Activated T-cell treated with anti-CD3 and anti-CD28 coated beads for 24 hours (primary cell): ENCODE data around the gene RELN.
"Not testable (repeated sequence)": the region's sequence is repeated elsewhere in the genome, so short reads cannot be mapped to it uniquely, and the experiment has no call there.

Experiments
- DNase-seq: peaks from one replicate; pipeline ENCODE4 v3.0.0-alpha.2; 2020; ENCODE audit warnings: low read depth

RELN gene

GRCh38 chr7:103989200-103989784 is at the start of gene RELN:
TSS of gene RELN (minus strand) at chr7:103989658. CDS start at chr7:103989356, 302 bp downstream.
- no peak for DNase-seq

GRCh38 chr7:104038136-104038535 is 48.7 kb upstream of the RELN start:
- DNase-seq: no peak

GRCh38 chr7:104036889-104037288 is 47.4 kb upstream of the RELN start:
- not testable (repeated sequence) for DNase-seq

- DNase-seq: no peak
Measured at GRCh38 chr7:104035351-104035750, 45.9 kb upstream of the RELN start.

- no peak for DNase-seq
Measured at GRCh38 chr7:104034679-104035078, 45.2 kb upstream of the RELN start.

GRCh38 chr7:104033837-104034236 is 44.4 kb upstream of the RELN start:
- DNase-seq: no peak

GRCh38 chr7:104032486-104032885 is 43.0 kb upstream of the RELN start:
- DNase-seq: no peak

- no peak for DNase-seq
Measured at GRCh38 chr7:104029765-104030164, 40.3 kb upstream of the RELN start.

- DNase-seq: no peak
Measured at GRCh38 chr7:104024632-104025031, 35.2 kb upstream of the RELN start.

GRCh38 chr7:104023100-104023499 is 33.6 kb upstream of the RELN start:
- DNase-seq: no peak

- DNase-seq: no peak
Measured at GRCh38 chr7:104018425-104018824, 29.0 kb upstream of the RELN start.

GRCh38 chr7:104017001-104017400 is 27.5 kb upstream of the RELN start:
- no peak for DNase-seq

GRCh38 chr7:104012835-104013234 is 23.4 kb upstream of the RELN start:
- DNase-seq: no peak

- DNase-seq: no peak
Measured at GRCh38 chr7:104011829-104012228, 22.4 kb upstream of the RELN start.

- DNase-seq: no peak
Measured at GRCh38 chr7:104010052-104010909, 20.8 kb upstream of the RELN start.

- no peak for DNase-seq
Measured at GRCh38 chr7:104008107-104008506, 18.6 kb upstream of the RELN start.

GRCh38 chr7:104007614-104008013 is 18.2 kb upstream of the RELN start:
- no peak for DNase-seq

GRCh38 chr7:104005197-104005596 is 15.7 kb upstream of the RELN start:
- no peak for DNase-seq

- DNase-seq: no peak
Measured at GRCh38 chr7:103996639-103997038, 7.2 kb upstream of the RELN start.

- no peak for DNase-seq
Measured at GRCh38 chr7:103996017-103996551, 6.6 kb upstream of the RELN start.

GRCh38 chr7:103995554-103995953 is 6.1 kb upstream of the RELN start:
- DNase-seq: no peak

- DNase-seq: no peak
Measured at GRCh38 chr7:103993551-103993950, 4.1 kb upstream of the RELN start.

GRCh38 chr7:103991406-103991805 is 1.9 kb upstream of the RELN start:
- DNase-seq: no peak
